Measurements from ENCODE around the gene GSKIP.
A peak's percentile ranks its signal among the peaks of the same experiment; 100 is the strongest.

Gene GSKIP

DNA sequence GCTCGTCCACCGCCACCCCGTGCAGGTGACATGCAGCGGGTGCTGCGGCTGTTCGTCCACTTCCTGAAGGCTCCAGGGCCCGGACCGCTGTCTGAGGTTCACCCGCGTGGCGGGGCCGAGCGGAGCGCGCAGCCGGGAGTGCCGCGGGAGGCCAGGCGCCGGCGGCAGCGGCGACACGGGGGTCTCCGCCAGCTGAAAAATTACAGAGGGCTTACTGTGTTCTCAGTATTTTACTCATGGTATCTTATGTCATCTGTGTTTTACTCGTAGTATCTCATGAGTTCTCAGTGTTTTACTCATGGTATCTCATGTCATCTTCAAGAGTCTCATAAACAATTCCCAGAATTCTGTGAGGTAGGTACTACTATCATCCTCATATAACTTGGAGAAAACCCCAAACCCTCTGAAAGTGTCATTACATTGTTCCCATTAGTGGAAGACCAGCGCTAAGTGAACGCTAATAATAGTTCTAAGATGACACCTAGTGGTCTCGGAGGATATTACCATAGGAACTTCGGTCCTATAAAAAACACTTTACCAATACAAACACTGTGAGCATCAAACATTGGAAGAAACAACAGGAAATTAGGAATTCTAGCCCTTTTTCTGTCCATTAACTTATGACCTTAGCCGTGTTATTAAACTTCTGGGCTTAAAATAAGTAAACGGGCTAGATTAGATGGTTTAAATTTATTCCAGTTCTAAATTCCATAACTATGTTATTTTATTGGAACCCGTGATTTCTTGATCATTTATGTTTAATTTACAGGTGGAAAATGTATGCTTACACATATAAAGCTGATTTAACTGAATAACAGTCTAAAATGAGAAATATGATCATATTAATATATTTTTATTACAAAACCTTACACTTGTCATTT is 61.0 kb downstream of the GSKIP start:
- H3K36me3 ChIP-seq (ENCODE audit: low read length): no peaks in the 10 kb centered on the region
- peak overlapping the region; percentile 72 for H2AFZ ChIP-seq (ENCODE audit: low read depth, low read length, severe bottlenecking)
- H3K27me3 ChIP-seq (ENCODE audit: low read length): no peaks in the 10 kb centered on the region
- H3K9ac ChIP-seq (ENCODE audit: low read length): peak overlapping the region; percentile 26; the same call in 1 of the 2 replicates
- H3K4me3 ChIP-seq (ENCODE audit: insufficient read depth, low read length, poor library complexity, severe bottlenecking): peak overlapping the region; percentile 13
- H3K9me3 ChIP-seq (ENCODE audit: insufficient read depth, low read length): no peaks in the 10 kb centered on the region
- no peak for TF ChIP-seq EZH2phosphoT487 (conservative IDR thresholded peaks at IDR 0.05; ENCODE audit: low read length)
- TF ChIP-seq, protein P1, sequence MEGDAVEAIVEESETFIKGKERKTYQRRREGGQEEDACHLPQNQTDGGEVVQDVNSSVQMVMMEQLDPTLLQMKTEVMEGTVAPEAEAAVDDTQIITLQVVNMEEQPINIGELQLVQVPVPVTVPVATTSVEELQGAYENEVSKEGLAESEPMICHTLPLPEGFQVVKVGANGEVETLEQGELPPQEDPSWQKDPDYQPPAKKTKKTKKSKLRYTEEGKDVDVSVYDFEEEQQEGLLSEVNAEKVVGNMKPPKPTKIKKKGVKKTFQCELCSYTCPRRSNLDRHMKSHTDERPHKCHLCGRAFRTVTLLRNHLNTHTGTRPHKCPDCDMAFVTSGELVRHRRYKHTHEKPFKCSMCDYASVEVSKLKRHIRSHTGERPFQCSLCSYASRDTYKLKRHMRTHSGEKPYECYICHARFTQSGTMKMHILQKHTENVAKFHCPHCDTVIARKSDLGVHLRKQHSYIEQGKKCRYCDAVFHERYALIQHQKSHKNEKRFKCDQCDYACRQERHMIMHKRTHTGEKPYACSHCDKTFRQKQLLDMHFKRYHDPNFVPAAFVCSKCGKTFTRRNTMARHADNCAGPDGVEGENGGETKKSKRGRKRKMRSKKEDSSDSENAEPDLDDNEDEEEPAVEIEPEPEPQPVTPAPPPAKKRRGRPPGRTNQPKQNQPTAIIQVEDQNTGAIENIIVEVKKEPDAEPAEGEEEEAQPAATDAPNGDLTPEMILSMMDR (IDR thresholded peaks at IDR 0.05; ENCODE audit: insufficient read depth, low read length, poor library complexity, severe bottlenecking): peak; percentile 61
- H3K4me2 ChIP-seq (ENCODE audit: low read depth, low read length, poor library complexity, severe bottlenecking): peak overlapping the region; percentile 47
- no peaks in the 10 kb centered on the region for H3F3A ChIP-seq (ENCODE audit: insufficient read depth)
- no peaks in the 10 kb centered on the region for H4K20me1 ChIP-seq (ENCODE audit: low read depth, low read length)
- H3K9me2 ChIP-seq (replicated peaks; ENCODE audit: insufficient read depth, low read length): no peaks in the 10 kb centered on the region
- H3K27ac ChIP-seq (ENCODE audit: low read depth, low read length): no peak overlapping the region
- H3K79me2 ChIP-seq (ENCODE audit: insufficient read depth, low read length): no peaks in the 10 kb centered on the region

DNA sequence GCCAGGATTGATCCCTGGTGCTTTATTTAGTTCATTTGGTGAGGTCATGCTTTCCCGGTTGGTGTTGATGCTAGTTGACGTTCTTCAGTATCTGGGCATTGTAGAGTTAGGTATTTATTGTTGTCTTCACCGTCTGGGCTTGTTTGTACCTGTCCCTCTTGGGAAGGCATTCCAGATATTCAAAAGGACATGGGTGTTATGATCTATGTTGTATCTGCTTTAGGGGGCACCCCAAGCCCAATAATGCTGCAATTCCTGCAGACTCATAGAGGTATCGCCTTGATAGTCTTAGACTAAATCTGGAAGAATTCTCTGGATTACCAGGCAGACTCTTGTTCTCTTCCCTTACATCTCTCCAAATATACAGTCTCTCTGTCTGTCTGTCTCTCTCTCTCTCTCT is 70.7 kb downstream of the GSKIP start:
- no peaks in the 10 kb centered on the region for H3K9me3 ChIP-seq (ENCODE audit: insufficient read depth, low read length)
- H3K79me2 ChIP-seq (ENCODE audit: insufficient read depth, low read length): no peaks in the 10 kb centered on the region
- H3K27ac ChIP-seq (ENCODE audit: low read depth, low read length): no peak overlapping the region
- no peak overlapping the region for H2AFZ ChIP-seq (ENCODE audit: low read depth, low read length, severe bottlenecking)
- H4K20me1 ChIP-seq (ENCODE audit: low read depth, low read length): no peaks in the 10 kb centered on the region
- no peak for TF ChIP-seq EZH2phosphoT487 (conservative IDR thresholded peaks at IDR 0.05; ENCODE audit: low read length)
- TF ChIP-seq, protein P1 (IDR thresholded peaks at IDR 0.05; ENCODE audit: insufficient read depth, low read length, poor library complexity, severe bottlenecking): no peak
- H3K9ac ChIP-seq (ENCODE audit: low read length): no peak overlapping the region
- no peak overlapping the region for H3K4me2 ChIP-seq (ENCODE audit: low read depth, low read length, poor library complexity, severe bottlenecking)
- H3K27me3 ChIP-seq (ENCODE audit: low read length): no peaks in the 10 kb centered on the region
- H3K9me2 ChIP-seq (replicated peaks; ENCODE audit: insufficient read depth, low read length): no peaks in the 10 kb centered on the region
- H3K4me3 ChIP-seq (ENCODE audit: insufficient read depth, low read length, poor library complexity, severe bottlenecking): no peak overlapping the region
- no peaks in the 10 kb centered on the region for H3F3A ChIP-seq (ENCODE audit: insufficient read depth)
- H3K36me3 ChIP-seq (ENCODE audit: low read length): no peaks in the 10 kb centered on the region
